H9 (cell line): ENCODE results near the gene PNPLA7. TPM values are rescaled to one million over a fixed set of nuclear protein-coding genes. Genes with fewer than 3 reads are reported as not detected.

Source experiments
- DNase-seq: peaks from one replicate; pipeline ENCODE4 v3.0.0-alpha.2; 2017
- H2AFZ ChIP-seq: one replicate; pipeline ENCODE4 v1.6.1; 2013; ENCODE audit warnings: mild to moderate bottlenecking, low read length, control low read depth, moderate library complexity
- H2AK5ac ChIP-seq: 2 replicates; pipeline ENCODE4 v1.6.1; 2013; ENCODE audit warnings: low read length, control low read depth, mixed read lengths; ENCODE audit not compliant: insufficient read length
- H2BK120ac ChIP-seq: one replicate; pipeline ENCODE4 v1.6.1; 2013; ENCODE audit warnings: low read depth, mild to moderate bottlenecking, low read length, control low read depth, inconsistent platforms; ENCODE audit not compliant: poor library complexity, severe bottlenecking
- H2BK12ac ChIP-seq: 2 replicates; pipeline ENCODE4 v1.6.1; 2013; ENCODE audit warnings: low read length, control low read depth, mixed read lengths, low read depth; ENCODE audit not compliant: insufficient read length
- H2BK15ac ChIP-seq: 2 replicates; pipeline ENCODE4 v1.6.1; 2013; ENCODE audit warnings: low read depth, low read length, control low read depth
- H2BK20ac ChIP-seq: one replicate; pipeline ENCODE4 v1.6.1; 2013; ENCODE audit warnings: low read depth, mild to moderate bottlenecking, low read length, control low read depth, inconsistent platforms; ENCODE audit not compliant: poor library complexity, severe bottlenecking
- H2BK5ac ChIP-seq: 2 replicates; pipeline ENCODE4 v1.6.1; 2013; ENCODE audit warnings: low read length, control low read depth, mixed read lengths; ENCODE audit not compliant: insufficient read length
- H3K14ac ChIP-seq: 2 replicates; pipeline ENCODE4 v1.6.1; 2013; ENCODE audit warnings: low read length, control low read depth; ENCODE audit not compliant: insufficient read depth
- H3K18ac ChIP-seq: 2 replicates; pipeline ENCODE4 v1.6.1; 2013; ENCODE audit warnings: low read depth, mild to moderate bottlenecking, mixed read lengths, low read length, control low read depth; ENCODE audit not compliant: insufficient read length
- H3K23ac ChIP-seq: 2 replicates; pipeline ENCODE4 v1.6.1; 2013; ENCODE audit warnings: low read length, control low read depth, mixed read lengths, low read depth; ENCODE audit not compliant: insufficient read length
- H3K23me2 ChIP-seq: 2 replicates; pipeline ENCODE4 v1.6.1; 2013; ENCODE audit warnings: low read depth, mild to moderate bottlenecking, mixed read lengths, low read length, control low read depth; ENCODE audit not compliant: insufficient read length, poor library complexity, severe bottlenecking
- H3K27ac ChIP-seq: 2 replicates; pipeline ENCODE4 v1.5.1; 2013; ENCODE audit warnings: low read length, control low read depth, mixed read lengths, low read depth; ENCODE audit not compliant: insufficient read length
- H3K27me3 ChIP-seq: 2 replicates; pipeline ENCODE4 v1.6.1; 2013; ENCODE audit warnings: low read length, control low read depth, inconsistent platforms; ENCODE audit not compliant: insufficient read depth
- H3K4ac ChIP-seq: 2 replicates; pipeline ENCODE4 v1.6.1; 2013; ENCODE audit warnings: low read depth, mild to moderate bottlenecking, control low read depth, inconsistent platforms, low read length, moderate library complexity
- H3K4me1 ChIP-seq: 2 replicates; pipeline ENCODE4 v1.6.1; 2013; ENCODE audit warnings: low read length, control low read depth, inconsistent platforms; ENCODE audit not compliant: insufficient read depth
- H3K4me2 ChIP-seq: 2 replicates; pipeline ENCODE4 v1.6.1; 2013; ENCODE audit warnings: low read length, control low read depth, mixed read lengths; ENCODE audit not compliant: insufficient read length, insufficient read depth
- H3K56ac ChIP-seq: 2 replicates; pipeline ENCODE4 v1.6.1; 2013; ENCODE audit warnings: low read depth, mild to moderate bottlenecking, mixed read lengths, low read length, control low read depth; ENCODE audit not compliant: insufficient read length
- H3K79me1 ChIP-seq: 2 replicates; pipeline ENCODE4 v1.6.1; 2013; ENCODE audit warnings: low read depth, mild to moderate bottlenecking, moderate library complexity, low read length, control low read depth, inconsistent platforms; ENCODE audit not compliant: insufficient read depth, poor library complexity, severe bottlenecking
- H3K79me2 ChIP-seq: 2 replicates; pipeline ENCODE4 v1.6.1; 2013; ENCODE audit warnings: low read length, control low read depth, inconsistent platforms; ENCODE audit not compliant: insufficient read depth
- H3K9ac ChIP-seq: 2 replicates; pipeline ENCODE4 v1.6.1; 2013; ENCODE audit warnings: low read length, control low read depth, mixed read lengths; ENCODE audit not compliant: insufficient read length; ENCODE audit errors: extremely low read depth
- H3K9me3 ChIP-seq: one replicate; pipeline ENCODE4 v1.6.1; 2013; ENCODE audit warnings: low read depth, low read length, inconsistent platforms; ENCODE audit not compliant: control insufficient read depth
- H3T11ph ChIP-seq: one replicate; pipeline ENCODE4 v1.6.1; 2013; ENCODE audit warnings: mild to moderate bottlenecking, low read length, control low read depth, inconsistent platforms
- H4K20me1 ChIP-seq: one replicate; pipeline ENCODE4 v1.6.1; 2013; ENCODE audit not compliant: control insufficient read depth, insufficient read length, insufficient read depth
- H4K5ac ChIP-seq: 2 replicates; pipeline ENCODE4 v1.6.1; 2013; ENCODE audit warnings: low read depth, mild to moderate bottlenecking, mixed read lengths, low read length, control low read depth; ENCODE audit not compliant: insufficient read length
- H4K8ac ChIP-seq: replicated peaks from 2 replicates; pipeline ENCODE4 v1.6.1; 2013; ENCODE audit warnings: low read length, control low read depth, mixed read lengths, low read depth; ENCODE audit not compliant: insufficient read length
- H4K91ac ChIP-seq: 2 replicates; pipeline ENCODE4 v1.6.1; 2013; ENCODE audit warnings: low read depth, mild to moderate bottlenecking, moderate library complexity, mixed read lengths, low read length, control low read depth; ENCODE audit not compliant: insufficient read length
- H3K27ac Mint-ChIP-seq, 3 experiments: 2 replicates in 2 of 3; 3 replicates in 1 of 3; pipeline ENCODE4 v1.8.0; 2020 to 2021; ENCODE audit warnings: mixed read lengths in 3 of 3, mild to moderate bottlenecking in 1 of 3, moderate library complexity in 1 of 3
- H3K27me3 Mint-ChIP-seq: 2 replicates; pipeline ENCODE4 v1.8.0; 2021; ENCODE audit warnings: low read depth, mild to moderate bottlenecking, moderate library complexity, mixed read lengths
- H3K36me3 Mint-ChIP-seq, 3 experiments: 2 replicates in 2 of 3; 3 replicates in 1 of 3; pipeline ENCODE4 v1.8.0; 2020 to 2021; ENCODE audit warnings: low read depth in 3 of 3, mixed read lengths in 3 of 3; ENCODE audit not compliant: insufficient read depth in 1 of 3
- H3K4me1 Mint-ChIP-seq, 2 experiments: 2 replicates each; pipeline ENCODE4 v1.8.0; 2020; ENCODE audit warnings: mixed read lengths in 2 of 2
- H3K4me3 Mint-ChIP-seq, 2 experiments: 2 replicates in 1 of 2; 3 replicates in 1 of 2; pipeline ENCODE4 v1.8.0; 2020 to 2021; ENCODE audit warnings: mild to moderate bottlenecking in 2 of 2, mixed read lengths in 2 of 2, moderate library complexity in 1 of 2
- H3K9me3 Mint-ChIP-seq, 2 experiments: 2 replicates in 1 of 2; 3 replicates in 1 of 2; pipeline ENCODE4 v1.8.0; 2020; ENCODE audit warnings: mild to moderate bottlenecking in 2 of 2, mixed read lengths in 2 of 2, moderate library complexity in 1 of 2
- WGBS: extraction: QIAGEN DNeasy Blood & Tissue Kit; methylation state at CpG from one replicate; pipeline ENCODE4 v1.1.7; 2013; ENCODE audit warnings: missing lambda C conversion rate, low lambda C conversion rate, mixed read lengths; ENCODE audit not compliant: insufficient read length; ENCODE audit errors: extremely low coverage; 5-methylcytosine and 5-hydroxymethylcytosine counted together
- total RNA-seq: library from RNA; stranded (reverse); gene quantifications from 2 replicates; pipeline ENCODE4 v1.2.1, GENCODE V29; 2021
- TF ChIP-seq, protein P1 (sequence below): fragments of 200-600 bp; sonication (generic); conservative IDR thresholded peaks from 3 replicates; pipeline ENCODE4 v1.8.0; 2021; ENCODE audit warnings: antibody characterized with exemption, mild to moderate bottlenecking

Gene PNPLA7
- total RNA-seq, 1 experiment from 2014 or later = 1.8 TPM

- no peak overlapping the region for H3K4ac ChIP-seq
- H3K14ac ChIP-seq = no peak overlapping the region
- WGBS = no CpG with 5 or more reads among the region's 20 CpGs
- no peak overlapping the region for H2AFZ ChIP-seq
- no peak overlapping the region for H3K9ac ChIP-seq
- H4K5ac ChIP-seq = no peak overlapping the region
- H3K56ac ChIP-seq = no peak overlapping the region
- H2AK5ac ChIP-seq = no peak overlapping the region
- no peak overlapping the region for H3K18ac ChIP-seq
- no peak overlapping the region for H3T11ph ChIP-seq
- H2BK5ac ChIP-seq = no peak overlapping the region
- H3K79me2 ChIP-seq = no peaks in the 10 kb centered on the region
- no peak overlapping the region for H3K4me2 ChIP-seq
- DNase-seq = no peak
- Mint-ChIP-seq H3K27me3 (peaks cover 2% of the 10 kb centered on the region; the same call in 1 of the 2 replicates), H3K36me3 (no peaks in the 10 kb centered on the region), H3K9me3 (no peaks in the 10 kb centered on the region), H3K4me3 (no peak overlapping the region), H3K27ac (no peak overlapping the region), H3K4me1 (no peaks in the 10 kb centered on the region; a peak in 1 of 4 replicates)
- H3K23ac ChIP-seq = no peak overlapping the region
- H3K27ac ChIP-seq = no peak overlapping the region
- TF ChIP-seq, protein P1, sequence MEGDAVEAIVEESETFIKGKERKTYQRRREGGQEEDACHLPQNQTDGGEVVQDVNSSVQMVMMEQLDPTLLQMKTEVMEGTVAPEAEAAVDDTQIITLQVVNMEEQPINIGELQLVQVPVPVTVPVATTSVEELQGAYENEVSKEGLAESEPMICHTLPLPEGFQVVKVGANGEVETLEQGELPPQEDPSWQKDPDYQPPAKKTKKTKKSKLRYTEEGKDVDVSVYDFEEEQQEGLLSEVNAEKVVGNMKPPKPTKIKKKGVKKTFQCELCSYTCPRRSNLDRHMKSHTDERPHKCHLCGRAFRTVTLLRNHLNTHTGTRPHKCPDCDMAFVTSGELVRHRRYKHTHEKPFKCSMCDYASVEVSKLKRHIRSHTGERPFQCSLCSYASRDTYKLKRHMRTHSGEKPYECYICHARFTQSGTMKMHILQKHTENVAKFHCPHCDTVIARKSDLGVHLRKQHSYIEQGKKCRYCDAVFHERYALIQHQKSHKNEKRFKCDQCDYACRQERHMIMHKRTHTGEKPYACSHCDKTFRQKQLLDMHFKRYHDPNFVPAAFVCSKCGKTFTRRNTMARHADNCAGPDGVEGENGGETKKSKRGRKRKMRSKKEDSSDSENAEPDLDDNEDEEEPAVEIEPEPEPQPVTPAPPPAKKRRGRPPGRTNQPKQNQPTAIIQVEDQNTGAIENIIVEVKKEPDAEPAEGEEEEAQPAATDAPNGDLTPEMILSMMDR = no peak
- H3K79me1 ChIP-seq = no peaks in the 10 kb centered on the region
- no peaks in the 10 kb centered on the region for H3K4me1 ChIP-seq
- H4K20me1 ChIP-seq = no peaks in the 10 kb centered on the region
- H2BK20ac ChIP-seq = no peak overlapping the region
- H3K23me2 ChIP-seq = no peaks in the 10 kb centered on the region
- no peak overlapping the region for H2BK120ac ChIP-seq
- H3K9me3 ChIP-seq = no peaks in the 10 kb centered on the region
- H3K27me3 ChIP-seq = no peaks in the 10 kb centered on the region
- no peak overlapping the region for H2BK12ac ChIP-seq
- H4K8ac ChIP-seq = no peak overlapping the region
- no peak overlapping the region for H2BK15ac ChIP-seq
- no peak overlapping the region for H4K91ac ChIP-seq
These were observed 117.4 kb downstream of the PNPLA7 start for GRCh38 chr9:137432687-137433348.
